HG02970 (cell line): ENCODE measurements around the gene TMEM121.

ENCODE experiments used
- ATAC-seq: cut with Tn5 transposase; IDR thresholded peaks from one replicate; pipeline ENCODE4 v1.9.1; 2021; ENCODE audit warnings: mild to moderate bottlenecking, moderate library complexity, moderate number of reproducible peaks; ENCODE audit not compliant: unreplicated experiment, low FRiP score

Gene TMEM121

GRCh38 chr14:105486974-105487448 lies 39.4 kb upstream of the TMEM121 start:
- ATAC-seq: no peak

GRCh38 chr14:105487449-105487985 lies 38.9 kb upstream of the TMEM121 start:
- ATAC-seq: no peak

GRCh38 chr14:105487986-105488777 lies 38.2 kb upstream of the TMEM121 start:
- no peak for ATAC-seq

- no peak for ATAC-seq
Observed at GRCh38 chr14:105488781-105489541, 37.4 kb upstream of the TMEM121 start.

GRCh38 chr14:105489542-105490266 lies 36.7 kb upstream of the TMEM121 start:
- ATAC-seq: no peak

- peak; percentile 2 for ATAC-seq
Observed at GRCh38 chr14:105490267-105490571, 36.2 kb upstream of the TMEM121 start.

- peak; percentile 66 for ATAC-seq
Observed at GRCh38 chr14:105490572-105491365, 35.6 kb upstream of the TMEM121 start, which contains the start of gene TEDC1. TSS of gene TEDC1 (plus strand) at chr14:105491246. CDS start at chr14:105491376, 130 bp downstream.

GRCh38 chr14:105491366-105491973 lies 34.9 kb upstream of the TMEM121 start:
- no peak for ATAC-seq

GRCh38 chr14:105492031-105492970 lies 34.1 kb upstream of the TMEM121 start:
- no peak for ATAC-seq

GRCh38 chr14:105492971-105493871 lies 33.2 kb upstream of the TMEM121 start:
- no peak for ATAC-seq

- ATAC-seq: no peak
Observed at GRCh38 chr14:105493921-105494605, 32.3 kb upstream of the TMEM121 start.

GRCh38 chr14:105494606-105494929 lies 31.8 kb upstream of the TMEM121 start:
- ATAC-seq: no peak

- no peak for ATAC-seq
Observed at GRCh38 chr14:105495101-105495989, 31.0 kb upstream of the TMEM121 start.

- ATAC-seq: no peak
Observed at GRCh38 chr14:105495990-105496830, 30.2 kb upstream of the TMEM121 start.
